Tibial nerve (tissue), 4 donors: ENCODE measurements around the gene CAPN12. TPM values are rescaled to one million over a fixed set of nuclear protein-coding genes. Genes with fewer than 3 reads are reported as not detected.

Experiments
- DNase-seq, 2 donors: peaks; one replicate each; pipeline ENCODE4 v3.0.0-alpha.2; 2019; ENCODE audit warnings: low spot score in 2 of 2
- H3K27ac ChIP-seq, 4 donors: fragments of 200-600 bp; sonication (generic) in 3 of 4; one replicate each; pipeline ENCODE4 v1.5.1; 2017 to 2019; ENCODE audit warnings: mild to moderate bottlenecking in 1 of 4
- H3K27me3 ChIP-seq, 2 donors: fragments of 200-600 bp; sonication (generic) in 1 of 2; one replicate each; pipeline versions ENCODE4 v1.5.1 to v1.6.0; 2017 to 2019
- H3K36me3 ChIP-seq, 3 donors: fragments of 200-600 bp; sonication (generic); one replicate each; pipeline ENCODE4 v1.5.1; 2018 to 2019
- H3K4me1 ChIP-seq, 4 donors: fragments of 200-600 bp; sonication (generic) in 3 of 4; one replicate each; pipeline ENCODE4 v1.5.1; 2017 to 2019
- H3K4me3 ChIP-seq, 4 donors: fragments of 200-600 bp; sonication (generic) in 3 of 4; one replicate each; pipeline ENCODE4 v1.5.1; 2017 to 2019; ENCODE audit warnings: mild to moderate bottlenecking in 1 of 4, moderate library complexity in 1 of 4
- H3K9me3 ChIP-seq, 4 donors: fragments of 200-600 bp; sonication (generic) in 3 of 4; one replicate each; pipeline ENCODE4 v1.5.1; 2017 to 2019
- CTCF ChIP-seq, 5 experiments: fragments of 200-600 bp in 3 of 5; fragments of 450-650 bp in 2 of 5; sonication (generic) in 3 of 5; IDR thresholded peaks; one replicate each; pipeline ENCODE4 v1.5.1; 2016 to 2019; ENCODE audit warnings: antibody characterized with exemption in 5 of 5, mild to moderate bottlenecking in 3 of 5, moderate library complexity in 2 of 5
- EP300 ChIP-seq, 2 donors: sonication (generic); formaldehyde crosslinking; IDR thresholded peaks; one replicate each; pipeline ENCODE4 v1.6.1; 2017; ENCODE audit warnings: antibody characterized with exemption in 2 of 2, mild to moderate bottlenecking in 1 of 2
- POLR2A ChIP-seq, 2 donors: fragments of 450-650 bp; IDR thresholded peaks; one replicate each; pipeline ENCODE4 v1.6.1; 2017; ENCODE audit warnings: antibody characterized with exemption in 2 of 2, mild to moderate bottlenecking in 2 of 2, moderate library complexity in 2 of 2
- WGBS, 2 donors: methylation state at CpG; one replicate each; pipeline ENCODE4 v1.1.5; 2018; 5-methylcytosine and 5-hydroxymethylcytosine counted together
- total RNA-seq, 4 donors: library from RNA; depleted of rRNA; stranded (reverse); fragments of >200 nt; gene quantifications; one replicate each; pipeline ENCODE4 v1.1.0, GENCODE V29; 2016

The CAPN12 gene
- total RNA-seq, 4 donors from 2014 or later: 3.5 to 5.7 (median 4.8) TPM

GRCh38 chr19:38736036-38736412, 8.2 kb downstream of the CAPN12 start:
- Histone ChIP-seq H3K9me3 (no peaks in the 10 kb centered on the region), H3K4me1 (peaks cover 0 to 46% (median 16%) of the 10 kb centered on the region in 4 donors), H3K27me3 (no peaks in the 10 kb centered on the region), H3K4me3 (peak overlapping the region; percentile 20 to 52 (median 36)), H3K36me3 (peaks cover 0 to 11% (median 0%) of the 10 kb centered on the region in 3 donors), H3K27ac (peak overlapping the region in 3 of 4 donors; percentile 60 to 67 (median 63))
- 0% methylated on average over 8 of the region's 42 CpGs; no CpG with 5 or more reads in 1 of the 2 donors for WGBS, 2 donors
- TF ChIP-seq EP300 (IDR thresholded peaks at IDR 0.05) (no peak), CTCF (IDR thresholded peaks at IDR 0.05) (no peak), POLR2A (IDR thresholded peaks at IDR 0.05) (no peak)
- DNase-seq: no peak

GRCh38 chr19:38735257-38735686, 9.0 kb downstream of the CAPN12 start:
- Histone ChIP-seq H3K4me3 (peak overlapping the region in 1 of 4 donors; percentile 25), H3K4me1 (peaks cover 0 to 52% (median 16%) of the 10 kb centered on the region in 4 donors), H3K27me3 (no peaks in the 10 kb centered on the region), H3K9me3 (no peaks in the 10 kb centered on the region), H3K36me3 (peaks cover 0 to 19% (median 6%) of the 10 kb centered on the region in 3 donors), H3K27ac (peak overlapping the region in 3 of 4 donors; percentile 70 to 84 (median 79))
- TF ChIP-seq CTCF (IDR thresholded peaks at IDR 0.05) (no peak), POLR2A (IDR thresholded peaks at IDR 0.05) (no peak), EP300 (IDR thresholded peaks at IDR 0.05) (no peak)
- WGBS, 2 donors: 32 to 45% methylated on average over 4 to 10 of the region's 18 CpGs
- DNase-seq: no peak

- DNase-seq: no peak
- WGBS, 2 donors: 27 to 71% methylated on average over 4 to 13 of the region's 13 CpGs
- TF ChIP-seq POLR2A (IDR thresholded peaks at IDR 0.05) (no peak), EP300 (IDR thresholded peaks at IDR 0.05) (no peak), CTCF (IDR thresholded peaks at IDR 0.05) (no peak)
- Histone ChIP-seq H3K27me3 (no peaks in the 10 kb centered on the region), H3K36me3 (peaks cover 0 to 23% (median 6%) of the 10 kb centered on the region in 3 donors), H3K9me3 (no peaks in the 10 kb centered on the region), H3K27ac (peak overlapping the region in 3 of 4 donors; percentile 70 to 84 (median 79)), H3K4me3 (peak overlapping the region in 1 of 4 donors; percentile 25), H3K4me1 (peaks cover 0 to 51% (median 16%) of the 10 kb centered on the region in 4 donors)
Observed at GRCh38 chr19:38734426-38735256, 9.6 kb downstream of the CAPN12 start.

GRCh38 chr19:38734176-38734425, 10.2 kb downstream of the CAPN12 start:
- TF ChIP-seq CTCF (IDR thresholded peaks at IDR 0.05) (no peak), POLR2A (IDR thresholded peaks at IDR 0.05) (no peak), EP300 (IDR thresholded peaks at IDR 0.05) (no peak)
- Histone ChIP-seq H3K27me3 (no peaks in the 10 kb centered on the region), H3K27ac (peak overlapping the region in 3 of 4 donors; percentile 70 to 84 (median 79)), H3K9me3 (no peaks in the 10 kb centered on the region), H3K36me3 (peaks cover 0 to 28% (median 6%) of the 10 kb centered on the region in 3 donors), H3K4me1 (peaks cover 0 to 54% (median 16%) of the 10 kb centered on the region in 4 donors), H3K4me3 (peak overlapping the region in 1 of 4 donors; percentile 25)
- 60 to 70% methylated on average over 3 to 4 of the region's 4 CpGs for WGBS, 2 donors
- no peak for DNase-seq

GRCh38 chr19:38733493-38734175, 10.6 kb downstream of the CAPN12 start:
- TF ChIP-seq POLR2A (IDR thresholded peaks at IDR 0.05) (no peak), CTCF (IDR thresholded peaks at IDR 0.05) (no peak)
- Histone ChIP-seq H3K9me3 (no peaks in the 10 kb centered on the region), H3K27ac (peak overlapping the region in 3 of 4 donors; percentile 70 to 84 (median 79)), H3K27me3 (no peaks in the 10 kb centered on the region), H3K4me3 (no peak overlapping the region), H3K36me3 (peaks cover 0 to 33% (median 6%) of the 10 kb centered on the region in 3 donors), H3K4me1 (peaks cover 0 to 59% (median 16%) of the 10 kb centered on the region in 4 donors)
- 59 to 60% methylated on average over 5 to 6 of the region's 6 CpGs for WGBS, 2 donors
- no peak for DNase-seq
